Subcutaneous abdominal adipose tissue (tissue), 5 donors: ENCODE results near the gene PCSK2.

ENCODE experiments used
- H3K27ac ChIP-seq: one replicate; pipeline ENCODE4 v1.7.0; 2013; ENCODE audit warnings: low read depth, mild to moderate bottlenecking, inconsistent platforms, low read length, moderate library complexity
- H3K27me3 ChIP-seq, 5 donors: one replicate each; pipeline ENCODE4 v1.7.0; 2013; ENCODE audit warnings: low read length in 5 of 5, inconsistent platforms in 1 of 5; ENCODE audit not compliant: control insufficient read depth in 5 of 5, insufficient read depth in 4 of 5
- H3K36me3 ChIP-seq, 5 donors: one replicate each; pipeline ENCODE4 v1.7.0; 2013; ENCODE audit warnings: low read length in 5 of 5; ENCODE audit not compliant: control insufficient read depth in 5 of 5, insufficient read depth in 5 of 5
- H3K4me1 ChIP-seq, 5 donors: one replicate each; pipeline ENCODE4 v1.7.0; 2013; ENCODE audit warnings: low read length in 5 of 5, mild to moderate bottlenecking in 3 of 5, moderate library complexity in 1 of 5; ENCODE audit not compliant: control insufficient read depth in 5 of 5, insufficient read depth in 5 of 5
- H3K4me3 ChIP-seq, 5 donors: one replicate each; pipeline ENCODE4 v1.7.0; 2013; ENCODE audit warnings: low read length in 5 of 5, low read depth in 1 of 5
- H3K9ac ChIP-seq, 5 donors: one replicate each; pipeline ENCODE4 v1.7.0; 2013; ENCODE audit warnings: low read length in 5 of 5, mild to moderate bottlenecking in 4 of 5, moderate library complexity in 3 of 5
- H3K9me3 ChIP-seq, 5 donors: one replicate each; pipeline ENCODE4 v1.7.0; 2013; ENCODE audit warnings: low read length in 5 of 5; ENCODE audit not compliant: control insufficient read depth in 5 of 5
- donor health status: healthy.
- donor health status: healthy.
- donor health status: healthy.
- donor health status: healthy.
- donor health status: healthy.

The PCSK2 gene

GRCh38 chr20:17449031-17449430, 222.2 kb downstream of the PCSK2 start:
- Histone ChIP-seq H3K27ac (no peak overlapping the region), H3K36me3 (no peaks in the 10 kb centered on the region), H3K9ac (no peak overlapping the region), H3K4me3 (no peak overlapping the region), H3K9me3 (peaks cover 0 to 3% (median 0%) of the 10 kb centered on the region in 5 donors), H3K27me3 (peaks cover 0 to 19% (median 13%) of the 10 kb centered on the region in 5 donors), H3K4me1 (peaks cover 0 to 5% (median 0%) of the 10 kb centered on the region in 5 donors)

GRCh38 chr20:17452441-17452840, 225.6 kb downstream of the PCSK2 start:
- H3K4me1 ChIP-seq, result no peaks in the 10 kb centered on the region
- H3K27me3 ChIP-seq, result peaks cover 0 to 25% (median 14%) of the 10 kb centered on the region in 5 donors
- no peak overlapping the region for H3K4me3 ChIP-seq
- H3K9ac ChIP-seq, result no peak overlapping the region
- H3K27ac ChIP-seq, result no peak overlapping the region
- H3K36me3 ChIP-seq, result no peaks in the 10 kb centered on the region
- H3K9me3 ChIP-seq, result peaks cover 0 to 3% (median 0%) of the 10 kb centered on the region in 5 donors

GRCh38 chr20:17453592-17453991, 226.8 kb downstream of the PCSK2 start:
- Histone ChIP-seq H3K9me3 (peaks cover 0 to 3% (median 0%) of the 10 kb centered on the region in 5 donors), H3K4me3 (no peak overlapping the region), H3K27ac (no peak overlapping the region)

GRCh38 chr20:17456279-17456678, 229.4 kb downstream of the PCSK2 start:
- no peak overlapping the region for H3K27ac ChIP-seq
- H3K9me3 ChIP-seq, result peaks cover 0 to 2% (median 0%) of the 10 kb centered on the region in 5 donors
- no peaks in the 10 kb centered on the region for H3K4me1 ChIP-seq
- no peaks in the 10 kb centered on the region for H3K36me3 ChIP-seq
- no peak overlapping the region for H3K9ac ChIP-seq
- peaks cover 0 to 24% (median 11%) of the 10 kb centered on the region in 5 donors for H3K27me3 ChIP-seq
- no peak overlapping the region for H3K4me3 ChIP-seq

More at GRCh38 chr20:17453592-17453991, 226.8 kb downstream of the PCSK2 start:
- no peaks in the 10 kb centered on the region for H3K36me3 ChIP-seq
- no peaks in the 10 kb centered on the region for H3K4me1 ChIP-seq
- no peak overlapping the region for H3K9ac ChIP-seq
- H3K27me3 ChIP-seq, result peaks cover 0 to 25% (median 13%) of the 10 kb centered on the region in 5 donors

GRCh38 chr20:17457079-17457478, 230.2 kb downstream of the PCSK2 start:
- Histone ChIP-seq H3K36me3 (no peaks in the 10 kb centered on the region), H3K9me3 (peaks cover 0 to 2% (median 0%) of the 10 kb centered on the region in 5 donors), H3K27me3 (peaks cover 0 to 20% (median 8%) of the 10 kb centered on the region in 5 donors), H3K9ac (no peak overlapping the region), H3K4me3 (no peak overlapping the region), H3K27ac (no peak overlapping the region), H3K4me1 (no peaks in the 10 kb centered on the region)

- H3K27ac ChIP-seq, result no peak overlapping the region
- peaks cover 0 to 2% (median 0%) of the 10 kb centered on the region in 5 donors for H3K9me3 ChIP-seq
- no peaks in the 10 kb centered on the region for H3K4me1 ChIP-seq
- no peak overlapping the region for H3K9ac ChIP-seq
- no peak overlapping the region for H3K4me3 ChIP-seq
- H3K27me3 ChIP-seq, result peaks cover 0 to 16% (median 7%) of the 10 kb centered on the region in 5 donors
- H3K36me3 ChIP-seq, result no peaks in the 10 kb centered on the region
These were observed 230.8 kb downstream of the PCSK2 start for GRCh38 chr20:17457588-17458190.

GRCh38 chr20:17460119-17460518, 233.3 kb downstream of the PCSK2 start:
- H3K4me3 ChIP-seq, result no peak overlapping the region
- no peaks in the 10 kb centered on the region for H3K4me1 ChIP-seq
- peaks cover 0 to 5% (median 0%) of the 10 kb centered on the region in 5 donors for H3K27me3 ChIP-seq
- H3K36me3 ChIP-seq, result no peaks in the 10 kb centered on the region
- no peak overlapping the region for H3K27ac ChIP-seq
- no peak overlapping the region for H3K9ac ChIP-seq
- no peaks in the 10 kb centered on the region for H3K9me3 ChIP-seq

GRCh38 chr20:17461941-17462340, 235.1 kb downstream of the PCSK2 start:
- H3K9ac ChIP-seq, result no peak overlapping the region

GRCh38 chr20:17463711-17464110, 236.9 kb downstream of the PCSK2 start:
- Histone ChIP-seq H3K4me3 (no peak overlapping the region), H3K27me3 (peaks cover 0 to 6% (median 0%) of the 10 kb centered on the region in 5 donors), H3K9ac (no peak overlapping the region), H3K4me1 (no peaks in the 10 kb centered on the region), H3K27ac (no peak overlapping the region), H3K36me3 (no peaks in the 10 kb centered on the region), H3K9me3 (no peaks in the 10 kb centered on the region)

More at GRCh38 chr20:17461941-17462340, 235.1 kb downstream of the PCSK2 start:
- no peaks in the 10 kb centered on the region for H3K27me3 ChIP-seq
- H3K4me3 ChIP-seq, result no peak overlapping the region
- H3K36me3 ChIP-seq, result no peaks in the 10 kb centered on the region
- H3K9me3 ChIP-seq, result no peaks in the 10 kb centered on the region
- no peak overlapping the region for H3K27ac ChIP-seq
- no peaks in the 10 kb centered on the region for H3K4me1 ChIP-seq

- Histone ChIP-seq H3K9ac (no peak overlapping the region), H3K27ac (no peak overlapping the region), H3K27me3 (peaks cover 0 to 6% (median 0%) of the 10 kb centered on the region in 5 donors), H3K4me3 (no peak overlapping the region), H3K4me1 (no peaks in the 10 kb centered on the region), H3K36me3 (no peaks in the 10 kb centered on the region), H3K9me3 (no peaks in the 10 kb centered on the region)
These were observed 238.4 kb downstream of the PCSK2 start for GRCh38 chr20:17465236-17465635.
